B cell (primary cell): Measurements from ENCODE around the gene LRRC7. TPM values are rescaled to one million over a fixed set of nuclear protein-coding genes. Genes with fewer than 3 reads are reported as not detected.

Experiments used
- ATAC-seq: fragments of 200-7000 bp; cut with Tn5 transposase; one replicate; pipeline ENCODE4 v1.10.0; 2021; ENCODE audit warnings: low read depth, mild to moderate bottlenecking, moderate number of reproducible peaks, moderate library complexity
- CTCF ChIA-PET: fragments of 350-600 bp; sonication (Branson Sonifier 250); formaldehyde crosslinking; loops from one replicate; lab custom pipeline; 2021; ENCODE audit warnings: antibody characterized with exemption, inconsistent platforms; lab: Charles Lee
- POLR2A ChIA-PET: fragments of 350-600 bp; sonication (Branson Sonifier 250); formaldehyde crosslinking; loops from one replicate; lab custom pipeline; 2021; ENCODE audit warnings: antibody characterized with exemption; lab: Charles Lee
- DNase-seq: peaks from one replicate; pipeline ENCODE4 v3.0.0; 2013
- H2AFZ ChIP-seq: 2 replicates; pipeline ENCODE4 v1.6.1; 2012; ENCODE audit warnings: mild to moderate bottlenecking, low read depth, low read length; ENCODE audit not compliant: insufficient read depth, poor library complexity, severe bottlenecking
- H3K27ac ChIP-seq, 2 donors: 1 replicate in 1 of 2; 2 replicates in 1 of 2; pipeline ENCODE4 v1.5.1; 2012 to 2013; ENCODE audit warnings: low read length in 2 of 2, mild to moderate bottlenecking in 2 of 2, moderate library complexity in 1 of 2
- H3K27me3 ChIP-seq, 4 experiments: fragments of 200-600 bp in 1 of 4; sonication (generic) in 1 of 4; replicated peaks in 1 of 4; 1 replicate in 2 of 4; 2 replicates in 2 of 4; pipeline versions ENCODE4 v1.6.1 to v1.7.0; 2013 to 2016; ENCODE audit warnings: low read length in 3 of 4, mild to moderate bottlenecking in 2 of 4, mixed read lengths in 1 of 4, moderate library complexity in 1 of 4; ENCODE audit not compliant: insufficient read depth in 4 of 4, control insufficient read depth in 3 of 4; ENCODE audit errors: control extremely low read depth in 1 of 4
- H3K36me3 ChIP-seq, 2 experiments: replicated peaks in 1 of 2; 1 replicate in 1 of 2; 2 replicates in 1 of 2; pipeline versions ENCODE4 v1.6.1 to v1.7.1; 2013; ENCODE audit warnings: low read length in 1 of 2; ENCODE audit not compliant: insufficient read depth in 2 of 2, control insufficient read depth in 1 of 2; ENCODE audit errors: control extremely low read depth in 1 of 2, extremely low read depth in 1 of 2
- H3K4me1 ChIP-seq, 2 donors: fragments of 200-600 bp in 1 of 2; sonication (generic) in 1 of 2; 1 replicate in 1 of 2; 2 replicates in 1 of 2; pipeline versions ENCODE4 v1.5.1 to v1.6.1; 2013 to 2017; ENCODE audit warnings: low read length in 2 of 2; ENCODE audit not compliant: control insufficient read depth in 2 of 2, insufficient read depth in 2 of 2
- H3K4me2 ChIP-seq: replicated peaks from 2 replicates; pipeline ENCODE3; 2012; ENCODE audit warnings: mild to moderate bottlenecking, low read depth, low read length; ENCODE audit not compliant: poor library complexity, severe bottlenecking
- H3K4me3 ChIP-seq, 5 experiments: fragments of 200-600 bp in 1 of 5; sonication (generic) in 1 of 5; 1 replicate in 3 of 5; 2 replicates in 2 of 5; pipeline versions ENCODE4 v1.5.1 to v1.7.0; 2011 to 2016; ENCODE audit warnings: low read length in 4 of 5, mild to moderate bottlenecking in 4 of 5, low read depth in 2 of 5, control low read depth in 1 of 5, moderate library complexity in 1 of 5; ENCODE audit not compliant: insufficient read depth in 1 of 5; ENCODE audit errors: control extremely low read depth in 1 of 5, extremely low read depth in 1 of 5
- H3K79me2 ChIP-seq: fragments of 200-600 bp; sonication (generic); one replicate; pipeline ENCODE4 v1.6.0; 2016; ENCODE audit warnings: low read length; ENCODE audit not compliant: control insufficient read depth, insufficient read depth
- H3K9ac ChIP-seq: fragments of 200-600 bp; sonication (generic); 2 replicates; pipeline ENCODE4 v1.6.1; 2017; ENCODE audit warnings: mild to moderate bottlenecking, low read length, moderate library complexity
- H3K9me3 ChIP-seq, 3 donors: one replicate each; pipeline versions ENCODE4 v1.6.1 to v1.7.1; 2013; ENCODE audit warnings: low read length in 2 of 3; ENCODE audit not compliant: control insufficient read depth in 2 of 3, insufficient read depth in 1 of 3; ENCODE audit errors: control extremely low read depth in 1 of 3
- H4K20me1 ChIP-seq: 2 replicates; pipeline ENCODE4 v1.6.0; 2012; ENCODE audit warnings: mild to moderate bottlenecking, low read length; ENCODE audit not compliant: insufficient read depth, control insufficient read depth, poor library complexity, severe bottlenecking
- H3K27ac Mint-ChIP-seq: one replicate; pipeline ENCODE4 v1.8.0; 2021; ENCODE audit warnings: mixed read lengths
- H3K27me3 Mint-ChIP-seq: one replicate; pipeline ENCODE4 v1.8.0; 2021; ENCODE audit warnings: mixed read lengths
- H3K4me1 Mint-ChIP-seq: one replicate; pipeline ENCODE4 v1.8.0; 2021; ENCODE audit warnings: mixed read lengths
- H3K4me3 Mint-ChIP-seq: one replicate; pipeline ENCODE4 v1.8.0; 2021; ENCODE audit warnings: mixed read lengths
- H3K9me3 Mint-ChIP-seq: one replicate; pipeline ENCODE4 v1.8.0; 2022; ENCODE audit warnings: mixed read lengths; ENCODE audit not compliant: insufficient read depth
- CTCF ChIP-seq: fragments of 200-600 bp; IDR thresholded peaks from one replicate; pipeline ENCODE4 v1.8.0; 2022; ENCODE audit warnings: antibody characterized with exemption, mild to moderate bottlenecking
- EZH2 ChIP-seq: IDR thresholded peaks from 2 replicates; pipeline ENCODE4 v1.6.1; 2012; ENCODE audit warnings: borderline replicate concordance, low read depth, mild to moderate bottlenecking, moderate library complexity, low read length; ENCODE audit not compliant: insufficient read depth, poor library complexity, severe bottlenecking
- WGBS: methylation state at CpG from one replicate; pipeline ENCODE4 v1.1.5; 2013; ENCODE audit warnings: missing lambda C conversion rate; ENCODE audit not compliant: insufficient coverage; 5-methylcytosine and 5-hydroxymethylcytosine counted together
- intact Hi-C: fragments of 100-400 bp; cut with micrococcal nuclease; formaldehyde crosslinking; loops from one replicate; pipeline ENCODE4 v1.10.0; 2022
- polyA plus RNA-seq: library from polyadenylated mRNA; depleted of rRNA; stranded (reverse); fragments of >200 nt; gene quantifications from 2 replicates; pipeline ENCODE4 v1.2.3, GENCODE V29; 2012
- total RNA-seq, 2 donors: library from RNA; stranded (reverse); fragments of 120-200 nt in 1 of 2; gene quantifications; 1 replicate in 1 of 2; 2 replicates in 1 of 2; pipeline versions ENCODE4 v1.2.3 to v1.2.4, GENCODE V29; 2013 to 2022

Gene LRRC7
- total and polyA plus RNA-seq, 2 donors (not counting 1 experiment from before 2014, with no cell fraction given) = not detected

GRCh38 chr1:69911301-69911801, 343.6 kb downstream of the LRRC7 start:
- Histone ChIP-seq H3K4me1 (no peaks in the 10 kb centered on the region), H3K27ac (no peak overlapping the region), H3K4me2 (no peak overlapping the region), H3K4me3 (no peak overlapping the region), H3K36me3 (no peaks in the 10 kb centered on the region), H3K9me3 (peaks cover 0 to 1% (median 0%) of the 10 kb centered on the region in 3 donors), H3K27me3 (no peaks in the 10 kb centered on the region), H3K9ac (no peak overlapping the region), H3K79me2 (no peaks in the 10 kb centered on the region), H4K20me1 (no peaks in the 10 kb centered on the region), H2AFZ (no peak overlapping the region)
- TF ChIP-seq EZH2 = no peak
- TF ChIP-seq CTCF = no peak
- no peaks in the 10 kb centered on the region for H3K9me3 Mint-ChIP-seq
- no peaks in the 10 kb centered on the region for H3K4me1 Mint-ChIP-seq
- no peak overlapping the region for H3K4me3 Mint-ChIP-seq
- CTCF ChIA-PET = no interaction called here
- DNase-seq (no peak), ATAC-seq (no peak)
- POLR2A ChIA-PET = no interaction called here
- no CpG with 5 or more reads among the region's 1 CpG for WGBS
- H3K27me3 Mint-ChIP-seq = no peaks in the 10 kb centered on the region
- no peak overlapping the region for H3K27ac Mint-ChIP-seq
- intact Hi-C loops = no loop called here

- H3K4me3 ChIP-seq = no peak overlapping the region
- H3K9me3 ChIP-seq = no peaks in the 10 kb centered on the region
- H3K36me3 ChIP-seq = no peaks in the 10 kb centered on the region
- intact Hi-C loops = no loop called here
- H3K27me3 Mint-ChIP-seq = no peaks in the 10 kb centered on the region
- H3K4me2 ChIP-seq = no peak overlapping the region
- ATAC-seq (no peak), DNase-seq (no peak)
- H3K4me3 Mint-ChIP-seq = no peak overlapping the region
- CTCF ChIA-PET = no interaction called here
- no peaks in the 10 kb centered on the region for H3K4me1 ChIP-seq
- H3K79me2 ChIP-seq = no peaks in the 10 kb centered on the region
- WGBS = no CpG with 5 or more reads among the region's 1 CpG
- no peaks in the 10 kb centered on the region for H3K9me3 Mint-ChIP-seq
- no peaks in the 10 kb centered on the region for H3K4me1 Mint-ChIP-seq
- TF ChIP-seq CTCF (no peak), EZH2 (no peak)
- H4K20me1 ChIP-seq = no peaks in the 10 kb centered on the region
- no peak overlapping the region for H3K27ac ChIP-seq
- no peak overlapping the region for H3K27ac Mint-ChIP-seq
- H3K27me3 ChIP-seq = no peaks in the 10 kb centered on the region
- POLR2A ChIA-PET = no interaction called here
- H3K9ac ChIP-seq = no peak overlapping the region
- no peak overlapping the region for H2AFZ ChIP-seq
Observed at GRCh38 chr1:69913977-69914376, 346.3 kb downstream of the LRRC7 start.
